NCI-H2107 (cell line): ENCODE results near the gene MCUB.
"Not testable (repeated sequence)": the region's sequence is repeated elsewhere in the genome, so short reads cannot be mapped to it uniquely, and the experiment has no call there.

Source experiments
- DNase-seq: peaks from one replicate; lab custom pipeline; 2025; lab: John Stamatoyannopoulos, UW

MCUB gene

DNA sequence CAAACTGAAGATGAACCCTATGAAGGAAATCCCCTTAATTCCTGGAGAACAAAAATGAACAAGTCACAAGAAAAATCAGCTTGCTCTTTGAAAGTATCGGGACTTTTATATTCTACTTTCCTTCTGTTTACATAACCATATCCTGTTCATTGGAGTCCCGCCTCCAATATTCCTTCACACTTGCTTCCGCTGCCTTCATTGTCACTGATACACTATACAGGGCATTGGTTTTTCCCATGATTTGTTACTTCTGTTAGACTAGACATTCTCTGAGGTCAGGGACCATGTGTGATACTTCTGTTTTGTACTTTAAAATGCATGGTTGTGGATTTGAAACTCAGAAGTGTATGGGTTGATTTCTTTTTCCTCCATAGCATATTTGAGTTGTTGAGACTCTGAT, 18.8 kb downstream of the MCUB start:
- DNase-seq = no peak

DNA sequence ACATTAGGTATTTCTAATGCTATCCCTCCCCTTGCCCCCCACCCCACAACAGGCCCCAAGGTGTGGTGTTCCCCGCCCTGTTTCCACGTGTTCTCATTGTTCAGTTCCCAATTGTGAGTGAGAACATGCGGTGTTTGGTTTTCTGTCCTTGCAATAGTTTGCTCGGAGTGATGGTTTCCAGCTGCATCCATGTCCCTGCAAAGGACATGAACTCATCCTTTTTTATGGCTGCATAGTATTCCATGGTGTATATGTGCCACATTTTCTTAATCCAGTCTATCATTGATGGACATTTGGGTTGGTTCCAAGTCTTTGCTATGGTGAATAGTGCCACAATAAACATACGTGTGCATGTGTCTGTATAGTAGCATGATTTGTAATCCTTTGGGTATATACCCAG, 20.0 kb downstream of the MCUB start:
- DNase-seq = not testable (repeated sequence)

DNA sequence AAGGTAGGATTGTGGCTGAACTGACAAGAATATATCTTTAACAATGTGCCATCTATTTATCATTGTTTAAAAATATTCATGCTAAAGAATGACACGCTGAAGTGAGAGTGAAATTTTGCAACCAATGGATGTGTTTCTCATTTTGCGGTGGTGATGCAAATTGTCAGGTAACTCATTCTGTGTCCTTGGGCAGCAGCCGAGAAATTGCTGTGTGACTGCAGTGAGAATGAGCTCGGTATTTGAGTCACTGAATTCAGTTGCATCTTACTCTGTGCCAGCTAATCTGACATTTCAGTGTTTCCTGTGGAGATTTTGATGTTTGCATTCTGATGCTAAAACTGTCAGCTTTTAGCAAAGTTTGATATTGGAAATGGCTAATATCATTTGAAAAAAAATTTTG, 28.1 kb downstream of the MCUB start:
- DNase-seq = no peak

DNA sequence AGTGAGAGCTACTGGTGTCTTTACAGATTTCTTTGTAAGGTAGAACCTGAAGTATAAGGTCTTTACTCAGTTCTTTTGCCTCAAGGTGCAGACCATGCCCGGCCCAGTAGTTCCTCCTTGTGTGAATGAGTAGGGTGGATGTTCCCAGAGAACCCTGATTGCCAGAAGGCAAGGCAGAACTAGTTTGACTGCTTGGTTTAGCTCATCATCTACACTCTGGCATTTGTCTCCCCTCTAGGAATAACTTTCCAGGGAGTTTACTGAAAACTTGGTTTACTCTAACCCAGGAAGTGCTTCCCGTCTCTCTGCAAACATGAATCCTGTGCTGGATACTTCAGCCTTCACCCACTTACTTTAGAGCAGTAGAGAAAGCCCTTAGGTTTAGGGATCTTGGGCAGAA, 29.1 kb downstream of the MCUB start:
- DNase-seq = no peak

DNA sequence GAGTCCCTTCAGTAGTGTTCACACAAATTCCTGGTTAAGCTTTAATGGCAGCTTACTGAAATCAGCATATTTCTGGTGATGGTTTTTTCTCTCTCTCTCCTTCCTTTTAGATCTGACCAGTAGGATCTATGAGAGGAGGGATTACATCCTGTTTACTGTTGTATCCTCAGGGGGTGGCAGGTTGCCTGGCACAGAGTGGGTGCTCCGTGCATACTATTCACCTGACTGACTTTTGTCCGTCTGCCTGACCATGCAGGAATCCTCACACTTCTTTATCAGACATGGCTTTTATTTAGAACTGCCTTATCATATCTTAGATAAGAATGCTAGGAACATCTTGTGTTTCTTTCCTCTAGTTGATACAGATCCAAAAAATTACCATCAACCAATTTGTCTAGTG, 29.6 kb downstream of the MCUB start:
- no peak for DNase-seq

DNA sequence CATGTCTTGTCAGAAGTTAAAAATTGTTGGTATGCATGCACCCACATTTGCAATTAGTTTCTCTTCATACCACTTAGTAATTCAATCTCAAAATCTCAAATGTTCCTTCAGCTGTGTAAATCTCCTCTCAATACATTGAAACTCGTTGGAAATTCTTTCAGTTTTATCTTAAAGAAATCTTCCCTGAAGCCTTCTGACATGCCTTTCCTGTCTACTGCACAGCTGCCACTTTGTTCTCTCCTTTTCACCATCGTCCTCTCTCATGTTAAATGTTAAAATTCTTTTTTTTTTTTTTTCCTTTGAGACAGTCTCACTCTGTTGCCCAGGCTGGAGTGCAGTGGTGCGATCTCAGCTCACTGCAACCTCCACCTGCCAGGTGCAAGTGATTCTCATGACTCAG, 30.9 kb downstream of the MCUB start:
- DNase-seq = no peak

DNA sequence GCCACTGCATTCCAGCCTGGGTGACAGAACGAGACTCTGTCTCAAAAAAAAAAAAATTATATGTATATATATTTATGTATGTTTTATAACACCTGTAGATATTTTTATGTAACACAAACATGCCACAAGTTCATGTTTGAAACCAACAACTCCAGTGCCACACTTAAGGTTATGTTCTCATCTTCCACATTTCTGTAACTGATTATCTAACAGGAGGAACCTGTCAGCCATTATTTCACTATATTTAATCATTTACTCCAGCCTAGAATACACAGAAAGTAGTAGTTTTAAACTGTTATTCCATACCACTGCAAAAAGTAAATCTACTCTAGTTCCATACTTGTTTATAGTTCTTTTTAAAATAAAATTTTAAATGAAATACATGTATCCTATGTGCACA, 32.3 kb downstream of the MCUB start:
- DNase-seq = no peak

DNA sequence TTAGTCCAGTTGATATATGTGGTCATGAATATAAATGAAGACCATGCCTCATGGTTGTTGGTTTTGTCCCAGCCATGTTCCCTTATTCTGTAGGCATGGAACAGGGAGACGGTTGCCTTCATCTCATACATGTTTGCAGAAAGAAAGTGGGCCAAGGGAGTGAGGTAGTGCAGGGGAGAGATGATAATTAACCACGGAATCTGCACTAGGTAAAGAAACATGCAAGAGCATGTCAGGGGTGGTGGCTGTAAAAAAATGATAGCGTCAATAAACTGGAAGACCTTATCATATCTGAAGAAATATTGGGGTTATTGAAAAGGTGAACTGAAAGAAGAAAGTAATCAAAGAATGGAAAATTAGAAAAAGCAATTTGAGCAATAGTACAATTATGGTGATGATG, 35.1 kb downstream of the MCUB start:
- DNase-seq = not testable (repeated sequence)

DNA sequence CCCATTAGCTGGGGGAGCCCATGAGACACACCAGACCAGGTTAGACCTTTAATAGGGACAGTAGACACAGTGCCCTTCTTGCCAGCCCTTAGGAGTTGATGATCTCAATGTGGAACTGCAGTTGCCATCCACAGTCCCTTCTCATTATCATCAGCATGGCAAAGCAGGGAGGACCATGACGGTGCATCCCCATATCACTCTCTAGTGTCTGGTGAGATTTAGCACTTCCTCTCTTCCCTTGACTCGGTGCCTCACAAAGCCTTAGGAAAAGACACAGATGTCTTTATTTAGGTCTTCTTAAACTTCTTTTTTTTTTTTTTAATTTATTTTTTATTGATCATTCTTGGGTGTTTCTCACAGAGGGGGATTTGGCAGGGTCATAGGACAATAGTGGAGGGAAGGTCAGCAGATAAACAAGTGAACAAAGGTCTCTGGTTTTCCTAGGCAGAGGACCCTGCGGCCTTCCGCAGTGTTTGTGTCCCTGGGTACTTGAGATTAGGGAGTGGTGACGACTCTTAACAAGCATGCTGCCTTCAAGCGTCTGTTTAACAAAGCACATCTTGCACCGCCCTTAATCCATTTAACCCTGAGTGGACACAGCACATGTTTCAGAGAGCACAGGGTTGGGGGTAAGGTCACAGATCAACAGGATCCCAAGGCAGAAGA, 36.5 kb downstream of the MCUB start:
- not testable (repeated sequence) for DNase-seq

DNA sequence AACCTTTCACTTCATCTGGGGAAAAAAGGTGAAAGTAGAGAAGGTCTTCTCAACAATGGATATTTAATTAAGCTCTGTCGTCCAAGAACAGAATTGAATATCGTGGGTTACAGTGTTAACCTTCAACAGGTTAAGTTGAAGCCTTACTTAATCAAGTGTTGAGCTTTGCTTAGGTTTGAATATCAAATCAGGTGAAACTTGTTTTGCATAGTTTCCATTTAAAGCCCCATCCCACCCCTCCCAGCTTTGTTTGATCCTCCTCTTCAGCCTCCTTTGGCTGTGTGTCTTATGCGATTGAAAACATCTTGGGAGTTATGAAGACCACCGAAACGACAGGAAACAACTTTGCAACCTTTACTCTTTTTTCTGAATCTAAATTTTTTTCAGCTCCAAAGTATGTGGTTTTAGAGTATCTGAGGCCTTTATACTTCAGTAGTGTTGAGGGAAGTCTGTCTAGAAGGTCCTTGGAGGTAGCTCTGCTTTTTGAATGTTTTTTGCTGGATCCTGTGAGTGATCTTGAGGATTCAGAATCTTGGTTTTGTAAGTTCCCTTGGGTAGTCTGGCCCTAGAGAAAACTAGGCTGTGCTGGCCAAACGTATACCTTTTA, 39.1 kb downstream of the MCUB start:
- no peak for DNase-seq

DNA sequence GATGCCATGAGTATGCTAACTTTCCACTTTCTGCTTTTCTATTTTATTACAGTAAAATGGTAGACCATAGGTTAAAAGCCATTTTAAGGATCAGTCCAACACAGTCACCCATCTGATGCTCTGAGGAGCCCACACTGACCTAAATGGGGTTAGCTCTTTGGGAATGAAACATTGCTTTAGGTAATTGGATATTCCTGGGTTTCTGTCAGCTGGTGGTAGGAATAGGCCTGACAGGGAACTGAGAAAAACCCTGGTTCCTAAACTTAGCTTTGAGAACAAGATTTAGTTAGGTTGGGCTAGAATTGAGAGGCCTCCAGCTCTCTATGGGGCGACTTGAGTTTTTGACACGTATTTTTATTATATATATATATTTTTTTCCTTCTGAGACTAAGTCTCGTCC, 40.4 kb downstream of the MCUB start:
- DNase-seq = no peak

DNA sequence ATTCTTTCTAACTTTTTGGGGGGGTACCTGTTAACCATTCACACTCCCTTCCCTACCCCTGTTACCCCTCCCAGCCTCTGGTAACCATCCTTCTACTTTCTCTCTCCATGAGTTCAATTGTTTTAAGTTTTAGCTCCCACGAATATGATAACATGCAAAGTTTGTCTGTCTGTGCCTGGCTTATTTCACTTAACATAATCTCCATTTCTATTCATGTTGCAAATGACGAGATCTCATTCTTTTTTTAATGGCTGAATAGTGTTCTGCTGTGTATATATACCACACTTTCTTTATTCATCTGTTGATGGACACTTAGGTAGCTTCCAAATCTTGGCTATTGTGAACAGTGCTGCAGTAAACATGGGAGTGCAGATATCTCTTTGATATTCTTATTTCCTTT, 41.3 kb downstream of the MCUB start:
- no peak for DNase-seq

DNA sequence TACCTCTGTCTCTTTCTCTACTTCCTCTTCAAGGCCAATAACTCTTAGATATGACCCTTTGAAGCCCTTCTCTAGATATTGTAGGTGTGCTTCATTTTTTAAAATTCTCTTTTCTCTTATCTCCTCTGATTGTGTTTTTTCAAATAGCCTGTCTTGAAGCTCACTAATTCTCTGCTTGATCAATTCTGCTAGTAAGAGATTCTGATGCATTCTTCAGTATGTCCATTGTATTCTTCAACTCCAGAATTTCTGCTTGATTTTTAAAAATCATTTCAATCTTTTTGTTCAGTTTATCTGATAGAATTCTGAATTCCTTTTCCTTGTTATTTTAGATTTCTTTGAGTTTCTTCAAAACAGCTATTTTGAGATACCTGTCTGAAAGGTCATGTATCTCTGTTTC, 47.9 kb downstream of the MCUB start:
- no peak for DNase-seq

DNA sequence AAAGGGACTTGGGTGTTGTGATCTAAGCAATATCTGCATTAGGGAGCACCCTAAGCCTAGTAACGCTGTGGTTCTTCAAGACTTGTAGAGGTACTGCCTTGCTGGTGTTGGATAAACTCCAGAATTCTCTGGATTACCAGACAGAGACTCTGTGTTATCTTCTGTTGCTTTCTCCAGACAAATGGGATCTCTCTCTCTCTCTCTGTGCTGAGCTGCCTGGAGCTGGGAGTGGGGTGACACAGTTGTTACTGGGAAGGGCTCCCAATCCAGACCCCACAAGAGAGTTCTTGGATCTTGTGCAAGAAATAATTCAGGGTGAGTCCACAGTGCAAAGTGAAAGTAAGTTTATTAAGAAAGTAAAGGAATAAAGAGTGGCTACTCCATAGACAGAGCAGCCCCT, 48.8 kb downstream of the MCUB start:
- no peak for DNase-seq

DNA sequence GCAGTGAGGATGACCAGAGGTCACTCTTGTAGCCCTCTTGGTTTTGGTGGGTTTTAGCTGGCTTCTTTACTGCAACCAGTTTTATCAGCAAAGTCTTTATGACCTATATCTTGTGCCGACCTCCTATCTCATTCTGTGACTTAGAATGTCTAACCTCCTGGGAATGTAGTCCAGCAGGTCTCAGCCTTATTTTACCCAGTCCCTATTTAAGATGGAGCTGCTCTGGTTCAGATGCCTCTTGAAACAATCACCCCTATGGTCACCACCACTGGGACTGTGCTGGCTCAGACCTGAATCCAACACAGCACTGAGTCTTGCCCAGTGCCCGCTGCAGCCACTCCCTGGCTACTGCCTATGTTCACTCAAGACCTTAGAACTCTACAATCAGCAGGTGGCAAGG, 49.4 kb downstream of the MCUB start:
- DNase-seq = no peak

DNA sequence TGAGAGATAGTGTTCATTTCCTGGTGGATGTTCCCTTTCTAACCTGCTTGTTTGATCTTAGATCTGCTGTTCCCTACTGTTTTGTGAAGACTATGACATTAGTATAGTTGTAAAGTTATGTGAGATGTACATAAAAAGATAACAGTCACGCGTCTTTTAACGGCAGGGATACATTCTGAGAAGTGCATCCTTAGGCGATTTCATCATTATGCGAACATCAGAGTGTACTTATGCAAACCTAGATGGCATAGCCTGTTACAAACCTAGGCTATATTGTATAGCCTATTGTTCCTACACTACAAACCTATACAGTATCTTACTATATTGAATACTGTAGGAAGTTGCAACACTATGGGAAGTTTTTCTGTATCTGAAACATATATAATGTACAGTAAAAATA, 50.4 kb downstream of the MCUB start:
- DNase-seq = no peak

DNA sequence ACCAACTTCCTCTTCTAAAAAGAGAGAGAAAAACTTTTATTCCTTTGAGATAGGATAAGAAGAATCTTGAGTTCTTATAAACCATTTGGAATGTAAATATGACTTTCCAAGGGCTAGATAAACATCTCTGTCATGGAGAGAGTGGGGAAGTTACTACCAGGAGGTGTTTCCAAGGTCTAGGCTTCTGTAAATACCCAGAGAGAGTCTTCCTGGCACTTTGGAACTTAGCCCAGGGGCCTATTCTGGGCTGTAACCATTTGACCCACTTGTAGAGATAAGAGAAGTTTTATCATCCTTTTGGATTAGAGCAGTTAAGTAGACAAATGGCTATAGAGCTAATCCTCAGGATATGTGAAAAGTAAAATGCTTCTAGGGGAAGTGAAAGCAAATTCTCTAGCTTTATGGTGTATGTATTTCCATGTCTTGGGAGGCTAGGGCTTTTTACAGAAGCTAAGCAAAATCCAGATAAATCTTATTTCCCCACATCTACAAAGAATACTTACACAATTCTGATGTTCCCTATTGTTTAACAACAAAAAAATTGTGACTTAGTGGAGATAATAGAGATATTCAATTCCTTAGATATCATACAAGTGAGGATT, 51.1 kb downstream of the MCUB start:
- no peak for DNase-seq

DNA sequence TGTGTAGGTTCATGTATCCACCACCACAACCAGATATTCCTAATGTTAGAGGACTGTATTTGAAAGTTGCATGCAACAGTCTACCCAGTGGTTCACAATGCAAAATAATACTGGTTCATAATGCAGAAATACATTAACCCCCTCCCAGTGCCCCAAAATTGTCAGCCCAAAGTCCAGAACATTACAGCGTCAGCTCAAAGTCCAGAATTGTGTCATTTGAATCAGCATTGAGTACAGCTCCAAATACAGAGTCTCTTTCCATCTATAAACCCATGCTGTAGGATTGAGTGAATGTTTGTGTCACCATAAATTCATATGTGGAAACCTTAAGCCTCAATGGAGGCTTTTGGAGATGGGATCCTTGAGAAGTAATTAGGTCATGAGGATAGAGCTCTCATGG, 54.0 kb downstream of the MCUB start:
- DNase-seq = no peak

DNA sequence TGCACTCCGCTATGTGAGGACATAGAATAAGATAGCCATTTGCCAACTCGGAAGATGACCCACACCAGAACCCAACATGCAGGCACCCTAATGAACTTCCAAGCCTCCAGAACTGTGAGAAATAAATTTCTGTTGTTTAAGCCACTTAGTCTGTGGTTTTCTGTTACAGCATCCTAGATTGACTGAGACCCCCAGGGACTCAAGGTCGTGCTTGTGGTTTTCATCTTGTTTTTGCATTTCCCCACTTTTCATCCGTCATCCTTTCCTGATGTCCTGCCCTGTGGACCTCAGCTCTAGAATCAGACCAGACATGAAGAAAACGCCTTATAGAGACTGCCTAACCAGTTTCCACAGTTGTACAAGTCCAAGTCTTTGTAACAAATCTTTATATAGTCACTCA, 54.4 kb downstream of the MCUB start:
- DNase-seq = no peak

DNA sequence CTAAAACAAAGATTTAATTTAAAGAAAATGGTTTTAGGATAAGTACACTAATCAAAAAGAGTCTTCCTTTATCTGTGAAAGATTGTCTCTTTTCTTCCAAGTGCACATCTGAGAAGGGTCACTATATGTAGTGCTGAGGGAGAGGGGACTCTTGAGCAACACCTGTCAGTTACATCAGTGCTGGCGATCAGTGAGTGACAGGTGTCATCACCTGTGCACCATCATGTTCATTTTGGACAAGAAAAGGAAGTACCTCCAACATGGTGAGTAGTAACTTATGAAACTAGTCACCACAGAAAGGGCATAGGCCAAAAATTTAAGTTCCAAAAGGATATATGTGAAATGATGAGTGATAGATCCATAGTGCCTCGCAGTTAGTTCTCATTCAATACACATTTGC, 55.7 kb downstream of the MCUB start:
- DNase-seq = no peak

DNA sequence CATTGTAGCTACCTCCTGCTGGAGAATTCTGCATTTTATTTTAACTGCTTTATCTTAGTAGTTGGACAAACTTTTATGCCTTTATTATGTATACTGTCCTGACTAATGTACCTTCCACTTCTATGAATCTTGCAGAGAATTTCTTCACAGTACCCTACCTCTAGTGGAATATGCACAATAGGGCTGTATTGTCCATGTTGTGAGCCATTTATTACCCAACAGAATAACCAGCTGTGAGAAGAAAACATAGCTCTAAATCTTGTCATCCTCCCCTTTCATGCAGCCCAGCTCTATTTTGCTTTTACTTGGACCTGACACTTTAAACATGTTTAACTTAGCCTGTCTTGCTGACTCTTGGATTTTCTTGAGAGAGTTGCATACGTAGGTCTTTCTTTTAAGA, 56.2 kb downstream of the MCUB start:
- DNase-seq = no peak

DNA sequence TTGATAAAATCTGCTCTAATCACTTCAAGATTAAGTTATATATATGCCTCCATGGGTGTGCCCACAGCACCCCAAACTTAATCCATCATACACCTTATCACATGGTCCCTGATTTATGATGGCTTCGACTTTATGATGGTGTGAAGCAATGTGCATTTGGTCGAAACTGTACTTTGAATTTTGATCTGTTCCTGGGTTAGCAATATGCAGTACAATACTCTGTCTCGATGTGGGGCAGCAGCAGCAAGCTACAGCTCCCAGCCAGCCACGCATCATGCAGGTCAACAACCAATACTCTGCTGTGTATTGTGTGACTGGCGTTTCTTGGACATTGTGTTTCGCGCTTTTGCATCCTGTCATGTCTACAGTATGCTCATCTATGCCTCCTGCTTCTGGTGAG, 62.6 kb downstream of the MCUB start:
- no peak for DNase-seq

DNA sequence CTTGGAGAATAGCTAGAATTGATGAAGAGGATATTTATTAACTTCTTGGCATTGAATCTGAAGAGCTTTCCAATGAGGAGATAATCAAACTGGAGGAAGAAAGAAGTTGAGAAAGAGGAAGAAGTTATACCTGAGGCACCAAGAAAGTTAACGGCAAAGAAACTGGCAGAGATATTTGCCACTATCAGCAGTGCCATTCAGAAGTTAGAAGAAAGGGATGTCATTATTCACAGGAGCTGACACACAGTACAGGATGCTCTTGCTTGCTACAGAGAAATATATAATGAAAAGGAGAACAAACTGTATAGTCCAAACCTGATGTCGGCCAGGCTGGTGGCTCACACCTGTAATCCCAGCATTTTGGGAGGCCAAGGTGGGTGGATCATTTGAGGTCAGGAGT, 64.5 kb downstream of the MCUB start:
- DNase-seq = no peak

DNA sequence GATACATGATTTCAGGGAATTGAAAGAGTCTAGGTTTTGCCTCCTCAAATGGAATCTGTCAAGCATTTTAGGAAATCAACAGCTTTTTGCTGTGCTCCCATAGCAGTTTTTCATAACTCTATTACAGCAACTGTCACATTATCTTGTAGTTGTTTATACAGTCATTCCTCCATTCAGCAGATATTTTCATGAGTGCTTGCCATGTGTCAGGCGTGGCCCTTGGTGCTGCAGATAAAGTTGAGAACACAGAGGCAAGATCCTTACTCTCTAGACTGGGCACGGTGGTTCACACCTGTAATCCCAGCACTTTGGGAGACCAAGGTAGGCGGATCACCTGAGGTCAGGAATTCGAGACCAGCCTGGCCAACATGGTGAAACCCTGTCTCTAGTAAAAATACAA, 67.3 kb downstream of the MCUB start:
- DNase-seq = no peak
